Stimulated activated CD4-positive, alpha-beta T cell treated with anti-CD3 and anti-CD28 coated beads, Interleukin-15, amount 100 ng/mL, for 48 hours (primary cell): ENCODE data around the gene MYBPC3.
"Not testable (repeated sequence)": the region's sequence is repeated elsewhere in the genome, so short reads cannot be mapped to it uniquely, and the experiment has no call there.

Experiments used
- DNase-seq, 2 donors: peaks; one replicate each; pipeline ENCODE4 v3.0.0-alpha.2; 2020; ENCODE audit warnings: low read depth in 2 of 2

The MYBPC3 gene

DNA sequence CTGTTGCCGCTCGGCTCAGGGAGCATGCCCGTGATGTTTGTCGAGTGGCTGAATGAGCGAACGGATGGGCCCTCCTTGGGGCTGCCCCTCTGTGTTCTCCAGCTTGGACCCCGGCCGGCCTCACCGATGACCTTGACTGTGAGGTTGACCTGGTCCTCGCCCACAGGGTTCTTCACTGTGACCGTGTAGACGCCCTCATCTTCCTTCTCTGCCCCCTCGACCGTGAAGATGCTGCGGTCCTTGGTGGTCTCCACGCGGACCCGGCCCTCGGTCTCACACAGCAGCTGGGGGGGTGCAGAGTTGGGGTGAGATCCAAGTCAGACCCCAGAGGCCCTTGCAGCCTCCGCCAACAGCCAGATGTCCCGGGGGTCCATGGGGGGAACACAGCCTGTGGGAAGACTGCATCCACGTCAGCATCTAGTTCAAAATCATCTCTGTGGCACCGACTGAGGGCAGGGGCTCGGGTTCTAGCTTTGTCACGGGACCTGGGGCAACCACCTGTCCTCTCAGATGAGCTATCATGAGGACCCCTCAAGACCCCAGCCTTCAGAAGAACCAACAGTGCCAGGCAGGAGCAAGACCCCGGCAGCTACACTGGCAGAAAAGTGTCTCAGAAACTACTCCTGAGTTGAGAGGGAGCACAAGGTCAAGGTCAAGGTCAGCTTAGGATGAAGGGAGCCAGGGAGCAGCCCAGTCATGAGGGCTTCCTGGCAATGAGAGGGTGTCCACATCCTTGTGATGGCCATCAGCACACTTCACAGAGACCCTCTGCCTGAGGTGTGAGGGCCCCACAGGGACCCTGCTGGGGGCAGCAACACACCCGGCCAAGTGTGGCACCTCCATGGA is 13.9 kb downstream of the MYBPC3 start:
- no peak for DNase-seq

- DNase-seq: no peak
Measured at GRCh38 chr11:47337229-47337924, 15.1 kb downstream of the MYBPC3 start.

- no peak for DNase-seq
Measured at GRCh38 chr11:47336595-47336994, 15.9 kb downstream of the MYBPC3 start.

GRCh38 chr11:47335733-47336132 is 16.8 kb downstream of the MYBPC3 start:
- DNase-seq: no peak

GRCh38 chr11:47334699-47335411 is 17.6 kb downstream of the MYBPC3 start:
- not testable (repeated sequence) for DNase-seq

GRCh38 chr11:47333886-47334443 is 18.5 kb downstream of the MYBPC3 start:
- no peak for DNase-seq

DNA sequence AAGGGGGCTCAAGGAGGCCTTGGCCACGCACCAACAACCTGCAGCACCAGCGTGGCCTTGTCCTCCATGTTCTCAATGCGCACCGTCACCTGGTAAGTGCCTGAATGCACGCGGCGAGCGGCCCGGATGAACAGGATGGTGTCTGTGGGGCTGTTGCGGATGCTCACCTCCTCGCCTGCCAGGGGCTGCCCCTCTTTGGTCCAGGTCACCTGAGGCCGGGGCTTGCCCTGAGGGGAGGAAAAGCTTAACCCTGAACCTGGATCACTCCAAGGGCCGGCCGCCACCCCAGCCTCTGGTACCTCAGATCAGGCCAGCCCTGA is 19.0 kb downstream of the MYBPC3 start:
- no peak for DNase-seq

DNA sequence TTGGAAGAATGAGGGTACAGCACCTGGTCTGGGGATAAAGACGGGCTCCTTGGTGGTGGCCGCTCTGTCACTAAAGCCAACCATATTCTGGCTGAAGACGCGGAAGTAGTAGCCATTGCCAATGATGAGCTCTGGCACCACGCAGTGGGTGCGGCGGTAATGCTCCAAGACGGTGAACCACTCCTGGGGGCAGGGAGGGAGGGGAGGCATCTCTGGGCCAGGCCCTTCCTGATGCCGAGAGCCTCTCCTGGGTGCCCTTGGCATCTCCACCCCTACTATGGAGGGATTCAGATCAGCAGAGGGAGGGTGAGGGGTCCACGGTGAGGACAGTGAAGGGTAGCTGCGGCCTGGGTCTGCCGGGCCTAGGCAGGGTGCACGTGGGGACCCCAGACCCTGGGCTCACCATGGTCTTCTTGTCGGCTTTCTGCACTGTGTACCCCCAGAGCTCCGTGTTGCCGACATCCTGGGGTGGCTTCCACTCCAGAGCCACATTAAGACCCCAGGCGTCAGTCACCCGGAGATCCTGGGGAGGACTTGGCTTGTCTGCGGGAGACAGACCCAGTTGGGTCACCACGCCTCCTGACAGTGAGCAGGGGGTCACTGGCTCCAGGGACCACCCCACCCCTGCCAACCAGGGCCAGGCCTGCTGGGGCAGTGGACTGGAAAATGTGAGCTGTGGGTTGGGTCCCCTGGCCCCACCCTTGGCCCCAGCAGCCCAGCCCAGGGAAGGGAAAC is 19.5 kb downstream of the MYBPC3 start:
- DNase-seq: no peak

- DNase-seq: no peak
Measured at GRCh38 chr11:47332303-47332711, 20.2 kb downstream of the MYBPC3 start.

- DNase-seq: no peak
Measured at GRCh38 chr11:47331454-47332302, 20.8 kb downstream of the MYBPC3 start.

GRCh38 chr11:47329987-47330931 is 22.2 kb downstream of the MYBPC3 start:
- DNase-seq: no peak

GRCh38 chr11:47329431-47329986 is 23.0 kb downstream of the MYBPC3 start:
- no peak for DNase-seq

DNA sequence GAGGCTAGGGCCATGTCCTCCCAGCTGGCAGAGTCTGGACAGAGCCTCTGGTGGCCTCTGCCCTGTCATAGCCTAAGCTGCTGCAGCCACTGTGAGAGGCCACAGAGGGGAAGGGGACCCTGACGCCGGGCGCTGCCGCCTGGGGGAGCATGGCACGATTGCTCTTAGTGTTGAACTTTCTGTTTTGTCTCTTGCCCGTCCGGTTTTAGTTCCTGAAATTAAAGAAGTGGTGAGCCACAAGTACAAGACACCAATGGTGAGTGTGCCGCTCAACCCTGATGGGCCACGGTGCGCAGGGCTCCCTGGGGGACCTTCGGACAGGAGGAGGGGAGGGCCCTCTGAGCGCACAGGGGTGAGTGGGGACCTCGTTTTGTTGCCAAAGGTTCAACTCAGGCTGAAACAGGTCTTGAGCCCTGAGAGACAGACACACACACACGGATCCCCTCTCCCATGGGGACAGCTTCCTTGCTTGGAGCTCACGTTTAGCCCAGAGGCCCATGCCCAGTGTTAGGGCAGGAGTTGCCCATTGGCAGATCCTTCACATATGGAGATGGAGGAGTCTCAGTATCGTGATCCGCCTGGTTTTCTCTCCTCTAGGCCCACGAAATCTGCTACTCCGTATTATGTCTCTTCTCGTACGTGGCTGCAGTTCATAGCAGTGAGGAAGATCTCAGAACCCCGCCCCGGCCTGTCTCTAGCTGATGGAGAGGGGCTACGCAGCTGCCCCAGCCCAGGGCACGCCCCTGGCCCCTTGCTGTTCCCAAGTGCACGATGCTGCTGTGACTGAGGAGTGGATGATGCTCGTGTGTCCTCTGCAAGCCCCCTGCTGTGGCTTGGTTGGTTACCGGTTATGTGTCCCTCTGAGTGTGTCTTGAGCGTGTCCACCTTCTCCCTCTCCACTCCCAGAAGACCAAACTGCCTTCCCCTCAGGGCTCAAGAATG is 23.8 kb downstream of the MYBPC3 start:
- DNase-seq: no peak

GRCh38 chr11:47327949-47328348 is 24.6 kb downstream of the MYBPC3 start:
- no peak for DNase-seq

GRCh38 chr11:47327025-47327424 is 25.5 kb downstream of the MYBPC3 start:
- DNase-seq: no peak

DNA sequence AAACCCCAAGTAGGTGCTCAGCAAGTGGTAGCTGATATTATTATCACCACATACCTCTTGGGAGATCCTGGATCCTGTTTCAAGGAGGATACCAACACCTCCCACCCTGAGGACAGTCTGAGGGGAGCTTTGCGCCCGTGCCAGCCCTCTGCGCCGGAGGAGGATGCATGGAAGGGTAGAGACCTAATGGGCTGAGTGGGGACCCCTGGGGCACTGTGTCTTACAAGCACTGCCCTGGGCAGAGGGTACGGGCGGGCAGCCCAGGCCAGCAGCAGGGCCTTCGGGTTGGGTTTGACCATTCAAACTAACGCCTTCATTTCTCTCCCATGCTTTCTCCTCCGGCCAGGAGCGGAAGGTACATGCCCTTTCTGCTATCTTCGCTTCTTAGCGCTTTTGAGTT is 26.3 kb downstream of the MYBPC3 start:
- DNase-seq: no peak

DNA sequence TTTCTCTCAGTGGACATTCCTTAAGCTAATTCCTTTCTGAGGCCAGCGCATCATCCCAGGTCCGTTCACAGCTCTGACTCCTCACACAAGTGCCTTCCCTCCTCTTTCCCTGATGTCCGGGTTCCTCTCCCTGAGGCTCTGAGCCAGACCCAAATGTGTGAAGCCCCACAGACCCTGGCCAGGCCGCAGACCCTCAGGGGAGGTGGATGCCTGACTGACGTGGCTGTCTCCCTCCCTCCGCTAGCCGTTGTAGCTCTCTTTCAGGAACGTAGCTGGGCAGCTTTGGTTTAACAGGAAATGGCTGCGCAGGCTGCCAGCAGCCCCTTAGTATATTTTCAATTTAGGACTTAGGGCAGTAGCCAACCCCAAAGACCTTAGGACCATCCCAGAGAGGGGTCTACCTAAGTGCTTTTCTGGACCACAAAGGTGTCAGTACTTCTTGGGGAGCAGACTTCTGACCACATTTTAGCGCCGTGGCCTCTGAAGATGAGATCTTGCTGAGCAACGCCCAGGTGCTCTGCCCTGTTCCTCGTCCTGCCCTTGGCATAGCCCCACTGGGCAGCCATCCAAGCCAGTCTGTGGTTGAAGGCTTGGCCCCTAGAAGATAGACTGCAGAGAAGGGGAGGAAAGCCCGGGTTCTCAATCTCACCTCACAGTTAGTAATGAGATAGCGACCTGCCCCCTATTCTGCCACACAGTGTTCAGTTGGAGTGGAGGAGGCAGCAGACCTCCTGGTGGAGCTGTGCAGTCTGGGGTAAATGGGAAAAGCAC is 27.0 kb downstream of the MYBPC3 start:
- no peak for DNase-seq
